ENCODE data around the gene PSMB7. TPM values are rescaled to one million over a fixed set of nuclear protein-coding genes. Genes with fewer than 3 reads are reported as not detected.

Gene PSMB7
- total and polyA plus RNA-seq, 2 donors (not counting 1 experiment from before 2014, with no cell fraction given) = 206 to 290 TPM

- H3K36me3 ChIP-seq (ENCODE audit: control insufficient read depth, insufficient read depth, low read length) = peaks cover 34% of the 10 kb centered on the region
- TF ChIP-seq EZH2 (IDR thresholded peaks at IDR 0.05; ENCODE audit: low read length, missing control alignments) (no peak), CTCF (conservative IDR thresholded peaks at IDR 0.05 in 1 of 2, IDR thresholded peaks at IDR 0.05 in 1 of 2; ENCODE audit: low read depth in 1 of 2, low read length in 2 of 2) (no peak)
Measured at GRCh38 chr9:124321935-124322334, 93.3 kb downstream of the PSMB7 start.

GRCh38 chr9:124321416-124321815, 93.8 kb downstream of the PSMB7 start:
- no peak for TF ChIP-seq EZH2 (IDR thresholded peaks at IDR 0.05; ENCODE audit: low read length, missing control alignments)
- no peak for TF ChIP-seq CTCF (conservative IDR thresholded peaks at IDR 0.05 in 1 of 2, IDR thresholded peaks at IDR 0.05 in 1 of 2; ENCODE audit: low read depth in 1 of 2, low read length in 2 of 2)
- no peak overlapping the region for H2AFZ ChIP-seq (ENCODE audit: low read length)
- no peak overlapping the region for H3K4me2 ChIP-seq (ENCODE audit: extremely low read depth, insufficient read depth, low read length)
- no peak overlapping the region for H3K27ac ChIP-seq (ENCODE audit: insufficient read depth, low read length)
- H4K20me1 ChIP-seq (ENCODE audit: control insufficient read depth, extremely low read depth, insufficient read depth, low read length) = no peaks in the 10 kb centered on the region
- no peak overlapping the region for H3K4me3 ChIP-seq (replicated peaks in 1 of 4; ENCODE audit: control extremely low read depth in 1 of 4, insufficient read depth in 1 of 4, low read depth in 3 of 4, low read length in 4 of 4)
- no peaks in the 10 kb centered on the region for H3K9me3 ChIP-seq (ENCODE audit: control insufficient read depth, insufficient read depth, low read depth, low read length)
- no peak for DNase-seq (ENCODE audit: low read depth in 2 of 2)
- H3K36me3 ChIP-seq (ENCODE audit: control insufficient read depth, insufficient read depth, low read length) = peaks cover 36% of the 10 kb centered on the region
- peaks cover 6% of the 10 kb centered on the region for H3K79me2 ChIP-seq (ENCODE audit: control insufficient read depth, insufficient read depth, low read length)
- H3K9ac ChIP-seq (ENCODE audit: insufficient read depth, low read length) = no peak overlapping the region
- no peaks in the 10 kb centered on the region for H3K27me3 ChIP-seq (ENCODE audit: control insufficient read depth, insufficient read depth, low read length)
- peaks cover 2% of the 10 kb centered on the region for H3K4me1 ChIP-seq (ENCODE audit: control insufficient read depth, extremely low read depth, insufficient read depth, low read length)

More at GRCh38 chr9:124321935-124322334, 93.3 kb downstream of the PSMB7 start:
- Histone ChIP-seq H3K27ac (ENCODE audit: insufficient read depth, low read length) (no peak overlapping the region), H3K4me1 (ENCODE audit: control insufficient read depth, extremely low read depth, insufficient read depth, low read length) (peaks cover 2% of the 10 kb centered on the region), H3K79me2 (ENCODE audit: control insufficient read depth, insufficient read depth, low read length) (peaks cover 6% of the 10 kb centered on the region), H3K4me3 (replicated peaks in 1 of 4; ENCODE audit: control extremely low read depth in 1 of 4, insufficient read depth in 1 of 4, low read depth in 3 of 4, low read length in 4 of 4) (no peak overlapping the region), H3K4me2 (ENCODE audit: extremely low read depth, insufficient read depth, low read length) (no peak overlapping the region), H3K9me3 (ENCODE audit: control insufficient read depth, insufficient read depth, low read depth, low read length) (no peaks in the 10 kb centered on the region), H4K20me1 (ENCODE audit: control insufficient read depth, extremely low read depth, insufficient read depth, low read length) (no peaks in the 10 kb centered on the region), H3K9ac (ENCODE audit: insufficient read depth, low read length) (no peak overlapping the region), H2AFZ (ENCODE audit: low read length) (no peak overlapping the region), H3K27me3 (ENCODE audit: control insufficient read depth, insufficient read depth, low read length) (no peaks in the 10 kb centered on the region)
- no peak for DNase-seq (ENCODE audit: low read depth in 2 of 2)

GRCh38 chr9:124320062-124320973, 94.9 kb downstream of the PSMB7 start:
- H3K36me3 ChIP-seq (ENCODE audit: control insufficient read depth, insufficient read depth, low read length) = peaks cover 40% of the 10 kb centered on the region
- no peak overlapping the region for H3K4me3 ChIP-seq (replicated peaks in 1 of 4; ENCODE audit: control extremely low read depth in 1 of 4, insufficient read depth in 1 of 4, low read depth in 3 of 4, low read length in 4 of 4)
- peaks cover 6% of the 10 kb centered on the region for H3K79me2 ChIP-seq (ENCODE audit: control insufficient read depth, insufficient read depth, low read length)
- peak; percentile 37 to 68 for DNase-seq (ENCODE audit: low read depth in 2 of 2)
- H3K4me2 ChIP-seq (ENCODE audit: extremely low read depth, insufficient read depth, low read length) = no peak overlapping the region
- H3K27me3 ChIP-seq (ENCODE audit: control insufficient read depth, insufficient read depth, low read length) = no peaks in the 10 kb centered on the region
- H3K27ac ChIP-seq (ENCODE audit: insufficient read depth, low read length) = peak overlapping the region; percentile 25
- H2AFZ ChIP-seq (ENCODE audit: low read length) = no peak overlapping the region
- H3K4me1 ChIP-seq (ENCODE audit: control insufficient read depth, extremely low read depth, insufficient read depth, low read length) = peaks cover 2% of the 10 kb centered on the region
- TF ChIP-seq CTCF (conservative IDR thresholded peaks at IDR 0.05 in 1 of 2, IDR thresholded peaks at IDR 0.05 in 1 of 2; ENCODE audit: low read depth in 1 of 2, low read length in 2 of 2) (peak; percentile 95 to 98), EZH2 (IDR thresholded peaks at IDR 0.05; ENCODE audit: low read length, missing control alignments) (no peak)
- H3K9me3 ChIP-seq (ENCODE audit: control insufficient read depth, insufficient read depth, low read depth, low read length) = no peaks in the 10 kb centered on the region
- H3K9ac ChIP-seq (ENCODE audit: insufficient read depth, low read length) = no peak overlapping the region
- H4K20me1 ChIP-seq (ENCODE audit: control insufficient read depth, extremely low read depth, insufficient read depth, low read length) = no peaks in the 10 kb centered on the region
